ENCODE data around the gene COG2. TPM values are rescaled to one million over a fixed set of nuclear protein-coding genes. Genes with fewer than 3 reads are reported as not detected.
"Not testable (repeated sequence)": the region's sequence is repeated elsewhere in the genome, so short reads cannot be mapped to it uniquely, and the experiment has no call there.

Gene COG2
- polyA plus RNA-seq, 1 donor, result 21.2 TPM

DNA sequence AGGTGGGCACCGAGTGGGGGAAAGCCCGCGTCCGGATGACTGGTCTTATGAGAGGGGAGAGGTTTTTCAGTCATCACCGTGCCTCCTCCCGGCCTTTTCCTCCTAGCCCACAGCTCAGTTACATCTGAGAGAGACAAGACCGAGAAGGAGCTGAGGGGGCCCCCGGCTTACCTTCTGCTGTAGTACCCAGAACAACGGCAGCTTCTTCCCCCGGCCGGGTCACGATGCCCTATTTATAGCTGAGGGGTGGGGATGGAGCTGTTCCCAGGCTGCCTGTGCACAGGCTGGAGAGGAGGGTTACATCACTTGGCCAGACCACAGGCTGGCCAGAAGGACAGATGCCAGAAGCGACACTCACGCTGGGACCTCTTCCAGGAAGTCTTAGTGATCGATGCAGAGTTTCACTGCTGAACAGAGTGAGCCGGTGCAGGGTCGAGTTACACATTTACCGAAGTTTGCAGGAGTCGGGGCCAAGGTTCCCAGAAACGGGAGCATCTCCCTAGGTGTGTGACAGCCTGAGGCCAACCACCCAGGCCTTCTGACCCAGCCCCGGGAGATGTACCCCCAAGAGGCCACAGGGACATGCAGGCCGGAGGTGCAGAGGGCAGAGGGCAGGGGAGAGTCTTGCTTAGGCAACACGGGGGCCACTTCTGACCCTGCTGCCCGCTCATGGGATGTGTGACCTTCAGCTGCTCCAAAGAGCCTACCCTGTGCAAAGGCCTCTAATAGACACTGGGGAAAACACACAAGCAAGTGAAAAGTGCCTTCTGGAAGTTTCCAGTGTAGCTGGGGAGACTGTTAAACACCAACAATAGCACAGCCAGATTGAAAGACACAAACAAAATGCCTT, 71.9 kb downstream of the COG2 start, which contains the start of gene AGT:
TSS of gene AGT (minus strand) at position 208 of the 850 bp plus-strand sequence. CDS start 3,299 bp downstream, outside the sequence.
- DNase-seq (ENCODE audit: low read depth), result peak; percentile 69

DNA sequence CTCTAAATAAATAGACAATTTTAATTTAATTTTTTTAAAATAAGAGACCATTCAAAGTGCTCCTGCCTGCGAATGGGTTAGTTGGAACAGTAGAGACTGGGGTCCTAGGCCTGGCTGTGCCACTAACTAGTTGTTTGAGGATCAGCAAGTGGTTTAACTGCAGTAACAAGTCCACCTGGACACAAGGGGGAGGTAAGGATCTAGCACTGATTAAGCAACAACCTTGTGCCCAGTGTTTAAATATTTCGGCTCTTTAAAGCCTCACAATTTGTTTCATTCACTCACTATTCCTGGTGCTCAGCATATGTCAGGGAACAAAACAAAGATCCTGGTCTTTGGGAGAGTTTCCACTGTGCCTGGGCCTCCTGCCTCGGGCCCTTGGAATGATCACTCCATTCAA, 73.2 kb downstream of the COG2 start:
- DNase-seq (ENCODE audit: low read depth), result no peak

DNA sequence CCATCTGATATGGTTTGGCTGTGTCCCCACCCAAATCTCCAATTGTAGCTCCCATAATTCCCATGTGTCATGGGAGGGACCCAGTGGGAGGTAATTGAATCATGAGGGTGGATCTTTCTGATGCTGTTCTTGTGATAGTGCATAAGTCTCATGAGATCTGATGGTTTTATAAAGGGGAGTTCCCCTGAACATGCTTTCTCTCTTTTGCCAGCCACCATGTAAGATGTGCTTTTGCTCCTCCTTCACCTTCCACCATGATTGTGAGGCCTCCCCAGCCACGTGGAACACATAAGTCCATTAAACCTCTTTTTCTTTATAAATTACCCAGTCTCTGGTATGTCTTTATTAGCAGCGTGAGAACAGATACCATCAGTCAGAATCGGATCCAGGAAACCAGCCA, 74.2 kb downstream of the COG2 start:
- DNase-seq (ENCODE audit: low read depth), result not testable (repeated sequence)

GRCh38 chr1:230717251-230717650, 75.0 kb downstream of the COG2 start:
- DNase-seq (ENCODE audit: low read depth), result no peak

- DNase-seq (ENCODE audit: low read depth), result not testable (repeated sequence)
Measured at GRCh38 chr1:230721849-230722522, 79.7 kb downstream of the COG2 start.

GRCh38 chr1:230725256-230726012, 83.2 kb downstream of the COG2 start:
- DNase-seq (ENCODE audit: low read depth), result no peak

DNA sequence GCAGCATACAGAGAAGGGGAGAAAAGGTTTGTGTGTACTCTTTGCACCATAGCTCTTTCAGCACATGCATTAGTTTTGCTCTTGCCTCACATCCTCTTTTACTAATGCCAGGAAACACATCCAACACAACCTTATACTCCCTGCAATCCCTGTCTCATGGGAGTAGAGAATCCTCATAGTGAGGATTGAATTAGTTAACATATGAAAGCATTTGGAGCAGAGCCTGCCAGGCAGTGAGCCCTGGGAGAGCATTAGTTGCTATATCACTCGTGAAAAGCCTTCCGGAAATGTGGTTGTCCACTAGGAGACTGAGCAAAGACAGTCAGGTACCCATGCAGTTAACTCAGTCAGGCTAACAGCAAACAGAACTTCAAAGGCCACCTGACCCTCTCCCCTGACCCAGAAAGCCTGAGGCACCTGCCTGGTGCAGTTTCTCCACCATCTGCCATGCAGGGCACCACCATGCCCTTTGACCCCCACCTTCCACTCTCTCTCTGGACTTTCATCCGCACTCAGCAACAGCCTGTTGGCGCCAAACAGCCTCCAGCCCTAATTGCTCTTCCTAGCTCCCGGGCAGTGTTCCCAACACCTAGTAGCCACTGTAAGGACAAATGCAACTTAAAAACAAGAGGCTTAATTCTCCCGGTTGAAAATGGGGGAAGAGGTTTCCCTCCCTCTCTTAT, 86.6 kb downstream of the COG2 start:
- DNase-seq (ENCODE audit: low read depth), result peak; percentile 34

DNA sequence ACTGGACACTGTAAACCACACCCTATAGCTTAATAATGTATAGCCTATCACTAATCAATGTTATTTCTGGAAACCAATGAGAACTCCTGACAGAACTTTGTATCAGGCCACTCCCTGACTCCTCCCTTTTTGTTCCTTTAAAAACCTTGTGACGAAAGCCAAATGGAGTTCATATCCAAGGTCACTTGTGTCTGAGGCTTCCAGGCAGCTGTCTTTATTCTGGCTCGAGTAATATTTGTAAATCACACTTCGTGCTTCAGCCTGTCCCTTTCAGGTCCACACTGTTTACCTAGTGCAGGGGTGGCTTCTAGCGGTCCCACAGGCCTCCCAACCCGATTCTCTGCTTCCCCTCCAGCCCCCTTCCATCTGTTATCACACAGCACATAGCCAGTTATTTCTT, 88.7 kb downstream of the COG2 start:
- no peak for DNase-seq (ENCODE audit: low read depth)

DNA sequence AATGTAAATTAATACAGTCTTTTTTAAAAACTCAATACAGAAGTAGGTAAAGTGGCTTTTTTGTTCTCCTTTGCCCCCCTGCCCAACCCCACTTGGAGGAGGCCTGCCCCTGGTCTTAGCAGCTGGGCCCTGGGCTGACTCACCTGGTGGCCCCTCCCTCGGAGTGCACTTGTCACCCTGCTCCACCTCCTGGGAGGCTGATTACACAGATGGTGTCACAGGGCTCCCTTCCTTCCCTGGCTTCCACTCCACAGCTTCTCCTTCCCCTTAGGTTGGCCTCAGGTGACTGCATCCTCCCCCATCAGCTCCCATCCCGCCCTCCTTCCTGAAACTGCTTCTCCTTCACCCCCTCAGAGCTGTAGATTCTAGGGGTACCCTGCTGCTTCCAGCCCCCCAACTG, 93.2 kb downstream of the COG2 start:
- no peak for DNase-seq (ENCODE audit: low read depth)

GRCh38 chr1:230737622-230738262, 95.5 kb downstream of the COG2 start:
- no peak for DNase-seq (ENCODE audit: low read depth)

GRCh38 chr1:230739564-230740290, 97.4 kb downstream of the COG2 start:
- no peak for DNase-seq (ENCODE audit: low read depth)

Other genes with a start within 250 kb of the COG2 start
- gene PGBD5, start 216.1 kb upstream of the COG2 start, polyA plus RNA-seq (ENCODE audit: insufficient read length), result 13.5 TPM
- gene AGT, start 71.6 kb downstream of the COG2 start, polyA plus RNA-seq (ENCODE audit: insufficient read length), result 17.4 TPM
- 0.47 TPM for gene CAPN9, start 104.9 kb downstream of the COG2 start, polyA plus RNA-seq (ENCODE audit: insufficient read length)
- 63.6 TPM for gene C1orf198, start 226.0 kb downstream of the COG2 start, polyA plus RNA-seq (ENCODE audit: insufficient read length)

Measured in forelimb muscle (tissue), 1 donor.